T-helper 9 cell (primary cell): ENCODE measurements around the gene MCUB.
"Not testable (repeated sequence)": the region's sequence is repeated elsewhere in the genome, so short reads cannot be mapped to it uniquely, and the experiment has no call there.

Experiments used
- DNase-seq: peaks from one replicate; pipeline ENCODE4 v3.0.0-alpha.2; 2020
- total RNA-seq, 2 donors: gene quantifications; one replicate each; lab custom pipeline; 2026; lab: John Stamatoyannopoulos, UW

MCUB gene, protein sequence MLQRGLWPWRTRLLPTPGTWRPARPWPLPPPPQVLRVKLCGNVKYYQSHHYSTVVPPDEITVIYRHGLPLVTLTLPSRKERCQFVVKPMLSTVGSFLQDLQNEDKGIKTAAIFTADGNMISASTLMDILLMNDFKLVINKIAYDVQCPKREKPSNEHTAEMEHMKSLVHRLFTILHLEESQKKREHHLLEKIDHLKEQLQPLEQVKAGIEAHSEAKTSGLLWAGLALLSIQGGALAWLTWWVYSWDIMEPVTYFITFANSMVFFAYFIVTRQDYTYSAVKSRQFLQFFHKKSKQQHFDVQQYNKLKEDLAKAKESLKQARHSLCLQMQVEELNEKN
- total RNA-seq, result 104 to 128 reads per million in 2 donors

GRCh38 chr4:109559983-109560686 lies at the start of gene MCUB:
MCUB (plus strand) TSS chr4:109560246; CDS start chr4:109560338, 92 bp downstream.
- DNase-seq, result peak; percentile 85

- DNase-seq, result no peak
These were observed 49.4 kb upstream of the MCUB start for GRCh38 chr4:109510687-109511086.

DNA sequence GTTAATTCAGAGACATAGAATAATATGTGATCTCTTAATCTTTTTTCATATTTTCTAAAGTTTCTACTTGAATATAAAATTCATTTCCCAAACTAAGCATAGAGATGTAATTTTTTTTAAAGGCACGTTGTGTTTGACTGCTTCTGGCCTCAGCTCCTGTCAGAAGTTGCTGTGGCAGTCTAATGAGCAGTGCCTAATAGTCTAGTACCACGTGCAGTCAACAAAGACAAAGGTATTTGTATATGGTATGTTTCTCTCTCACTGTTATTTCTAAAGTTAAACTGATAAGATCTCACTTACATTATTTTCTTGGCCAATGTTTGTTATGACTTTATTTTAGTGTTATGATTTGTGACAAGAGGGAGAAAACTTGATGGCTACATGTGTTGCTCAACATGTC lies 48.6 kb upstream of the MCUB start:
- no peak for DNase-seq

GRCh38 chr4:109513368-109513767 lies 46.7 kb upstream of the MCUB start:
- not testable (repeated sequence) for DNase-seq

DNA sequence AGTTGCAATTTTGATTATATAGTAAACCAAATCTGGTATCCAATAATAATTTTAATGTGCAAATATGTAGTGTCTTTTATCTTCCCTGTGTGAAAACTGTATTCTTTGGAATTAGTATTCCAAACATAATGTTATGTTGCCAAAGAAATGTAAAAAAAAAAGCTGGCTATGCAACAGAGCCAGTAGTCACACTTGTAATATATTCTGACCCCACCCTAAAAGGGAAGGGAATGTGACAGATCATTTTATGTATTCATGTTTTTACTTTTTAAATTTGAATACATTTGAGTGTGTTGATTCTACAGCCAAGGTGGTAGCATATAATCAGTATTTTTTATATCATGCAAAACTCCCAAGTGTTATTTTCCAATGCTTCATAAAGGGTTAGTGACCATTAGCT lies 27.9 kb upstream of the MCUB start:
- no peak for DNase-seq

- no peak for DNase-seq
These were observed 14.6 kb upstream of the MCUB start for GRCh38 chr4:109545401-109545800.

GRCh38 chr4:109547394-109547793 lies 12.7 kb upstream of the MCUB start:
- no peak for DNase-seq

GRCh38 chr4:109548655-109549054 lies 11.4 kb upstream of the MCUB start:
- no peak for DNase-seq

- DNase-seq, result no peak
These were observed 7.8 kb upstream of the MCUB start for GRCh38 chr4:109552237-109552636.

- DNase-seq, result no peak
These were observed 6.9 kb upstream of the MCUB start for GRCh38 chr4:109553130-109553529.

- no peak for DNase-seq
These were observed 5.1 kb upstream of the MCUB start for GRCh38 chr4:109554971-109555370.

DNA sequence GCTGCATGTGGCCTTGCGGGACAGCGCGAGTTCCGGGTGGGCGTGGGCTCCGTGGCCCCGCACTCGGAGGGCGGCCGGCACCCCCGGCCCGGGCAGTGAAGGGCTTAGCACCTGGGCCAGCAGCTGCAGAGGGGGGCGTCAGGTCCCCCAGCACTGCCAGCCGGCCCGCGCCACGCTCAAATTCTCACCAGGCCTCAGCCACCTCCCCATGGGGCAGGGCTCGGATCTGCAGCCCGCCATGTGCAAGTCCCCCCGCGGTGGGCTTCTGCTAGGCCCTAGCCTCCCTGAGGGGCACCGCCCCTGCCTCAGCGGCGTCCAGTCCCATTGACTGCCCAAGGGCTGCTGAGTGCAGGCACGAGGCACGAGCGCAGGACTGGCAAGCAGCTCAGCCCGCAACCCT lies 2.6 kb upstream of the MCUB start:
- DNase-seq, result no peak

GRCh38 chr4:109558095-109558494 lies 2.0 kb upstream of the MCUB start:
- not testable (repeated sequence) for DNase-seq

GRCh38 chr4:109559625-109559982 lies 442 bp upstream of the MCUB start:
- no peak for DNase-seq

GRCh38 chr4:109560687-109561461 lies 828 bp downstream of the MCUB start:
- DNase-seq, result peak; percentile 32

DNA sequence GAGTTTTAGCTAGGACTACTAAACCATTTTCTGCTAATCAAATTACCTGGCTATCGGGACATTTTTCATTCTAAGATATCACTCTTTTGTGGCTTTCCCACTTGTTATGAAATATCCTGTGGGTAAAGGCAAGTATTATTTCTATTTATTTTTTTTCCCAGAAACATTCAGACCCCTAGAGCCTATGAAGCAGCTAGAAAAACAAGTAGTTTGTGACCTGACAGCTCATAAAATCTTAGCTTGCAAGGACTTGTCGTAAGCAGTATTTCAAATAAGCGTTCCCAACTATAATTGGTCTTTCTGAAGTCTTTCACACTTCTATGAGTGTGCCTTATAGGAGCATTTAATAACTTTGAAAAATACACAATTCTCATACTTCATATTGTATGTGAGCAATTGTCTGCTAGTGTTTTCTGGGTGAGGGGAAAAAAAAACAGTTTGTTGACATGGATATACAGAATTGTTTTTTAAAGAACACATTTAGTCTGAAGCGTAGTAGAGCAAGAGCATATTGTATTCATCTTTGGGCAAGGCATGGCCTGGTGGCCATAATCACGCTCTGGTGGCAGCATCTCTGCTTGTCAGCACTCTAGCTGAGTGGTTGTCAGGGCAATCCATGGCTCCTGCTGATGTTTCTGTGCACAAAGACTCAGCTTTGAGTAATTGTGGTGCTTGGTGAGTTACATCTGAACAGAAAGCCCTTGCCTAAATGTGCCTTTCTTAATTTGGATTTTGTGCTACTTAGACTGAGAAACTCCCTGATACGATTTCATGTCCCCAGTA lies 2.6 kb downstream of the MCUB start:
- DNase-seq, result no peak

- DNase-seq, result no peak
These were observed 11.4 kb downstream of the MCUB start for GRCh38 chr4:109571494-109571893.

GRCh38 chr4:109572154-109572553 lies 12.1 kb downstream of the MCUB start:
- DNase-seq, result no peak

- DNase-seq, result no peak
These were observed 14.4 kb downstream of the MCUB start for GRCh38 chr4:109574443-109574850.

- DNase-seq, result no peak
These were observed 15.1 kb downstream of the MCUB start for GRCh38 chr4:109574931-109575804.

DNA sequence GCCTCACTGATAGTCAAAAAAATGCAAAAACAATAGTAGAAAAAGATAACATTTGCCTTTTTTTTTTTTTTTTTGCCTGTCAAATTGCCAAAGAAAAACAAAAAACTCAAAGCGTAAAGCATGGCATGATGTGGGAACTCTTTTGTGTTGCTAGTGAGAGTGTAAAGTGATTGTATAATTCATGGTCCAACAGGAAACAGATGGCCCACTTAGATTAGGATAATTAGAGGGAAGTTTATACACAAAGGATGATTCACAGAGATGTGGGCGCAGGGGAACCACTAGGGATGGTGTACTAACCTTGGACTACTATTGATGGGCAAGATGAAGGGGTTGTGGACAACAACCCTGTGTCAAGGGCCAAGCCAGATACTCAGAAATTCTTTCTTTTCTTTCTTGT lies 16.4 kb downstream of the MCUB start:
- DNase-seq, result no peak

GRCh38 chr4:109578846-109579245 lies 18.8 kb downstream of the MCUB start:
- no peak for DNase-seq
